Rectal smooth muscle tissue (tissue), 1 donor: Measurements from ENCODE around the gene SUGCT.

Experiments used
- H3K27ac ChIP-seq: one replicate; pipeline ENCODE4 v1.7.0; 2013; ENCODE audit warnings: low read depth, low read length, inconsistent platforms
- H3K27me3 ChIP-seq: one replicate; pipeline ENCODE4 v1.7.0; 2013; ENCODE audit warnings: low read length; ENCODE audit not compliant: control insufficient read depth, insufficient read depth
- H3K36me3 ChIP-seq: one replicate; pipeline ENCODE4 v1.7.0; 2013; ENCODE audit warnings: low read length; ENCODE audit not compliant: control insufficient read depth, insufficient read depth
- H3K4me1 ChIP-seq: one replicate; pipeline ENCODE4 v1.7.0; 2013; ENCODE audit warnings: low read length; ENCODE audit not compliant: control insufficient read depth, insufficient read depth
- H3K4me3 ChIP-seq: one replicate; pipeline ENCODE4 v1.7.0; 2013; ENCODE audit warnings: low read length
- H3K9ac ChIP-seq: one replicate; pipeline ENCODE4 v1.7.0; 2013; ENCODE audit warnings: low read length

The SUGCT gene

GRCh38 chr7:40482845-40483244, 348.0 kb downstream of the SUGCT start:
- Histone ChIP-seq H3K27me3 (no peaks in the 10 kb centered on the region), H3K27ac (no peak overlapping the region), H3K4me1 (no peaks in the 10 kb centered on the region), H3K4me3 (no peak overlapping the region), H3K9ac (no peak overlapping the region), H3K36me3 (no peaks in the 10 kb centered on the region)

DNA sequence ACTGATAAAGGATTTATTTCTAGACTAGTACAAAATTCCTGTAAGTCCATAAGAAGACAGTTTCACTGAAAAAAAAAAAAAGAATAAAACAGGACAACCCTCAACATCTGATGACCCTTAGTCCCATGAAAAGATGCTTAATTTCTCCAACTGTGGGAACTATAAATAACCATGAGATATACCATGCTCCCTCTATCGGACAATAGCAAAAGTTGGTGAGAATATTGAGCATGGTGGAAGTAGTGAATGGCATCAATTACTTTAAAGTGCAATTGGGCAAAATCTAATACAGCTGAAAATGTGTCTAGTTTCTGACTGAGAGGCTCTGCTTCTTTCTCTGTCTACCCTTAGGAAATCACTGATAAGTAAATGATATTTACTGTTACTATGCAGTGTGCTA, 348.8 kb downstream of the SUGCT start:
- Histone ChIP-seq H3K9ac (no peak overlapping the region), H3K4me3 (no peak overlapping the region), H3K36me3 (no peaks in the 10 kb centered on the region)

GRCh38 chr7:40489844-40490602, 355.2 kb downstream of the SUGCT start:
- H3K36me3 ChIP-seq = no peaks in the 10 kb centered on the region
- H3K27me3 ChIP-seq = no peaks in the 10 kb centered on the region
- no peak overlapping the region for H3K9ac ChIP-seq
- H3K4me3 ChIP-seq = no peak overlapping the region
- H3K27ac ChIP-seq = no peak overlapping the region
- no peaks in the 10 kb centered on the region for H3K4me1 ChIP-seq

More for the DNA sequence above, 348.8 kb downstream of the SUGCT start:
- H3K27me3 ChIP-seq = no peaks in the 10 kb centered on the region
- H3K4me1 ChIP-seq = no peaks in the 10 kb centered on the region
- no peak overlapping the region for H3K27ac ChIP-seq

- Histone ChIP-seq H3K4me1 (no peaks in the 10 kb centered on the region), H3K9ac (no peak overlapping the region), H3K27me3 (no peaks in the 10 kb centered on the region), H3K4me3 (no peak overlapping the region), H3K27ac (no peak overlapping the region), H3K36me3 (no peaks in the 10 kb centered on the region)
These were observed 355.8 kb downstream of the SUGCT start for GRCh38 chr7:40490603-40490924.

GRCh38 chr7:40492946-40493345, 358.1 kb downstream of the SUGCT start:
- Histone ChIP-seq H3K36me3 (no peaks in the 10 kb centered on the region), H3K27ac (no peak overlapping the region), H3K4me1 (no peaks in the 10 kb centered on the region), H3K27me3 (no peaks in the 10 kb centered on the region), H3K4me3 (no peak overlapping the region), H3K9ac (no peak overlapping the region)

GRCh38 chr7:40493609-40494051, 358.8 kb downstream of the SUGCT start:
- no peaks in the 10 kb centered on the region for H3K4me1 ChIP-seq
- no peak overlapping the region for H3K4me3 ChIP-seq
- no peaks in the 10 kb centered on the region for H3K27me3 ChIP-seq
- H3K36me3 ChIP-seq = no peaks in the 10 kb centered on the region
- no peak overlapping the region for H3K9ac ChIP-seq
- H3K27ac ChIP-seq = no peak overlapping the region

- Histone ChIP-seq H3K27me3 (no peaks in the 10 kb centered on the region), H3K4me3 (no peak overlapping the region), H3K9ac (no peak overlapping the region), H3K36me3 (no peaks in the 10 kb centered on the region), H3K4me1 (no peaks in the 10 kb centered on the region), H3K27ac (no peak overlapping the region)
These were observed 364.2 kb downstream of the SUGCT start for GRCh38 chr7:40498924-40499510.

GRCh38 chr7:40499718-40500117, 364.9 kb downstream of the SUGCT start:
- Histone ChIP-seq H3K27me3 (no peaks in the 10 kb centered on the region), H3K9ac (no peak overlapping the region), H3K36me3 (no peaks in the 10 kb centered on the region), H3K4me3 (no peak overlapping the region), H3K4me1 (no peaks in the 10 kb centered on the region), H3K27ac (no peak overlapping the region)

- H3K4me3 ChIP-seq = no peak overlapping the region
- no peaks in the 10 kb centered on the region for H3K27me3 ChIP-seq
- H3K4me1 ChIP-seq = no peaks in the 10 kb centered on the region
- no peak overlapping the region for H3K9ac ChIP-seq
- H3K36me3 ChIP-seq = no peaks in the 10 kb centered on the region
- H3K27ac ChIP-seq = no peak overlapping the region
These were observed 365.4 kb downstream of the SUGCT start for GRCh38 chr7:40500219-40500618.

- H3K27ac ChIP-seq = no peak overlapping the region
- H3K36me3 ChIP-seq = no peaks in the 10 kb centered on the region
- no peaks in the 10 kb centered on the region for H3K27me3 ChIP-seq
- H3K9ac ChIP-seq = no peak overlapping the region
- no peak overlapping the region for H3K4me3 ChIP-seq
- no peaks in the 10 kb centered on the region for H3K4me1 ChIP-seq
These were observed 367.6 kb downstream of the SUGCT start for GRCh38 chr7:40502359-40502758.

DNA sequence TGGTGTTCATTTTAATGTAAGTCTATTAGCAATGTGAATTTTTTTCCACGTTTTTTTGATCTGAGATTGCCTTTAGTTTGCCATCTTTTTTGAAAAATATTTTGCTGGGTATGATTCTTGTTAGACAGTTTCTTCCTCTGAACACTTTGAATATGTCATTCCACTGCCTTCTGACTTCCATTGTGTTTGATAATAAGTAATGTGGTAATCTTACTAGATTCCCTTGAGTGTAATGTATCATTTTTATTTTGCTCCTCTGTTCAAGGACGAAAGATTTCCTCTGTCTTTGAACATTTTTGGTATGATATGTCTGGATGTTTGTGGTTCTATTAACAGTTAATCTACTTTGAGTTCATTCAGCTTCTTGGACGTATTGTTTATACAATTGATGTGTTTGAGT, 371.4 kb downstream of the SUGCT start:
- no peaks in the 10 kb centered on the region for H3K27me3 ChIP-seq
- H3K36me3 ChIP-seq = no peaks in the 10 kb centered on the region
- no peaks in the 10 kb centered on the region for H3K4me1 ChIP-seq
- no peak overlapping the region for H3K9ac ChIP-seq
- H3K27ac ChIP-seq = no peak overlapping the region
- H3K4me3 ChIP-seq = no peak overlapping the region

DNA sequence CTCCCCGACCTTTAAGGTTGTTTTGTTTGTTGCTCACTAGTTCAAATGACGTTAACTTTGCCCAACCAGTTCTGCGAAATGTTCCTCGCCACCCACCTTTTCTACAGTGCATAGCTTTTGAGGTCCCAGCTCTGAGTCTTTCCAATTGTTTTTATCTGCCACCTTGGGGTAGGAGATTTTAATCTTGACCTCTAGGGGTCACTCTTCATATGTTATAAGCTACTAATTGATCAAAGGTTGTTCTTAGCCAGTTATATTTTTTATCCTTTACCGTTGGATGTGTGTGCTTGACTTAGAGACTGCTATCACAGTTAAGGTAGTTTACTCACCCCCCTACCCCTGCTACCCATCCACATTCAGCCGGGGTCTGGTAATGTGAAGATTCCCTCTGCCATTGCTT, 372.4 kb downstream of the SUGCT start:
- Histone ChIP-seq H3K27me3 (no peaks in the 10 kb centered on the region), H3K4me1 (no peaks in the 10 kb centered on the region), H3K36me3 (no peaks in the 10 kb centered on the region), H3K27ac (no peak overlapping the region), H3K4me3 (no peak overlapping the region), H3K9ac (no peak overlapping the region)
